Suprapubic skin (tissue), 4 donors: ENCODE results near the gene PAK5. TPM values are rescaled to one million over a fixed set of nuclear protein-coding genes. Genes with fewer than 3 reads are reported as not detected.

ENCODE experiments used
- DNase-seq, 2 donors: peaks; one replicate each; pipeline ENCODE4 v3.0.0-alpha.2; 2019; ENCODE audit warnings: low spot score in 2 of 2
- H3K27ac ChIP-seq: fragments of 200-600 bp; sonication (generic); one replicate; pipeline ENCODE4 v1.5.1; 2019
- H3K27me3 ChIP-seq: fragments of 200-600 bp; sonication (generic); one replicate; pipeline ENCODE4 v1.5.1; 2019
- H3K36me3 ChIP-seq: fragments of 200-600 bp; sonication (generic); one replicate; pipeline ENCODE4 v1.5.1; 2019
- H3K4me1 ChIP-seq: fragments of 200-600 bp; sonication (generic); one replicate; pipeline ENCODE4 v1.5.1; 2019
- H3K4me3 ChIP-seq: fragments of 200-600 bp; sonication (generic); one replicate; pipeline ENCODE4 v1.5.1; 2019; ENCODE audit warnings: mild to moderate bottlenecking
- H3K9me3 ChIP-seq: fragments of 200-600 bp; sonication (generic); one replicate; pipeline ENCODE4 v1.5.1; 2019
- CTCF ChIP-seq, 2 donors: fragments of 200-600 bp in 1 of 2; fragments of 450-650 bp in 1 of 2; sonication (generic) in 1 of 2; IDR thresholded peaks; one replicate each; pipeline ENCODE4 v1.5.1; 2016 to 2019; ENCODE audit warnings: antibody characterized with exemption in 2 of 2, mild to moderate bottlenecking in 1 of 2, moderate library complexity in 1 of 2
- EP300 ChIP-seq: sonication (generic); formaldehyde crosslinking; IDR thresholded peaks from one replicate; pipeline ENCODE4 v1.6.1; 2017; ENCODE audit warnings: antibody characterized with exemption
- POLR2A ChIP-seq, 2 donors: fragments of 450-650 bp; IDR thresholded peaks; one replicate each; pipeline ENCODE4 v1.6.1; 2017; ENCODE audit warnings: antibody characterized with exemption in 2 of 2, mild to moderate bottlenecking in 2 of 2, moderate library complexity in 2 of 2
- POLR2AphosphoS5 ChIP-seq, 3 donors: sonication (generic); formaldehyde crosslinking; IDR thresholded peaks; one replicate each; pipeline ENCODE4 v1.6.1; 2017; ENCODE audit warnings: antibody characterized with exemption in 3 of 3
- WGBS: methylation state at CpG from one replicate; pipeline ENCODE4 v1.1.5; 2018; 5-methylcytosine and 5-hydroxymethylcytosine counted together
- total RNA-seq, 4 donors: library from RNA; depleted of rRNA; stranded (reverse); fragments of >200 nt; gene quantifications; one replicate each; pipeline ENCODE4 v1.1.0, GENCODE V29; 2016

Gene PAK5
- total RNA-seq, 4 donors from 2014 or later = 0.10 to 0.56 (median 0.21) TPM; not detected in 1

- Histone ChIP-seq H3K4me3 (no peak overlapping the region), H3K36me3 (no peaks in the 10 kb centered on the region), H3K9me3 (no peaks in the 10 kb centered on the region), H3K27me3 (no peaks in the 10 kb centered on the region), H3K4me1 (no peaks in the 10 kb centered on the region), H3K27ac (no peak overlapping the region)
- TF ChIP-seq POLR2A (IDR thresholded peaks at IDR 0.05) = no peak
- no peak for TF ChIP-seq CTCF (IDR thresholded peaks at IDR 0.05)
- no peak for TF ChIP-seq EP300
- no peak for TF ChIP-seq POLR2AphosphoS5 (IDR thresholded peaks at IDR 0.05)
- DNase-seq = no peak
Observed at GRCh38 chr20:9815632-9816031, 23.2 kb downstream of the PAK5 start.

GRCh38 chr20:9810738-9811137 is 28.1 kb downstream of the PAK5 start:
- H3K4me3 ChIP-seq = no peak overlapping the region
- DNase-seq = no peak
- H3K9me3 ChIP-seq = no peaks in the 10 kb centered on the region
- 56% methylated on average over 1 of the region's 1 CpG for WGBS
- H3K27ac ChIP-seq = no peak overlapping the region
- H3K27me3 ChIP-seq = no peaks in the 10 kb centered on the region
- TF ChIP-seq EP300 (no peak), POLR2AphosphoS5 (IDR thresholded peaks at IDR 0.05) (no peak), POLR2A (IDR thresholded peaks at IDR 0.05) (no peak), CTCF (IDR thresholded peaks at IDR 0.05) (no peak)
- no peaks in the 10 kb centered on the region for H3K36me3 ChIP-seq
- no peaks in the 10 kb centered on the region for H3K4me1 ChIP-seq

GRCh38 chr20:9809271-9809670 is 29.6 kb downstream of the PAK5 start:
- Histone ChIP-seq H3K4me1 (no peaks in the 10 kb centered on the region), H3K27me3 (no peaks in the 10 kb centered on the region), H3K27ac (no peak overlapping the region), H3K9me3 (no peaks in the 10 kb centered on the region), H3K36me3 (no peaks in the 10 kb centered on the region), H3K4me3 (no peak overlapping the region)
- no peak for TF ChIP-seq POLR2AphosphoS5 (IDR thresholded peaks at IDR 0.05)
- no peak for TF ChIP-seq POLR2A (IDR thresholded peaks at IDR 0.05)
- no peak for TF ChIP-seq EP300
- no peak for TF ChIP-seq CTCF (IDR thresholded peaks at IDR 0.05)
- 41% methylated on average over 1 of the region's 1 CpG for WGBS
- DNase-seq = no peak

DNA sequence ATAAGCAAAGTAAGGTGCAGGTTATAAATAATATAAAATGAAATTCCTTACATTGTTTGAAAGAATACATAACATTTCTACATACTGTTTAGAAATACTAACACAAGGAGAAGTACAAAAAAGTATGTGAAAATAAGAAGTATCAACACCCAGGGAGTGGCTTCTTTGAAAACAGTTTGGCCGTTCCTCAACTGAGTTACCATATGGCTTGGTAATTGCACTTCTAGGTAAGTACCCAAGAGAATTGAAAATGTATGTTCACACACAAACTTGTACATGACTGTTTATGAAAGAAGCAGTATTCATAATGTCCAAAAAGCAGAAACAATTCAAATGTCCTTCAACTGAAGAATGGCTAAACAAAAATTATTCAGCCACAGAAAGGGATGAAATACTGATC is 30.7 kb downstream of the PAK5 start:
- Histone ChIP-seq H3K4me3 (no peak overlapping the region), H3K4me1 (no peaks in the 10 kb centered on the region), H3K36me3 (no peaks in the 10 kb centered on the region), H3K27me3 (no peaks in the 10 kb centered on the region), H3K9me3 (no peaks in the 10 kb centered on the region), H3K27ac (no peak overlapping the region)
- no peak for TF ChIP-seq EP300
- no peak for TF ChIP-seq POLR2A (IDR thresholded peaks at IDR 0.05)
- TF ChIP-seq POLR2AphosphoS5 (IDR thresholded peaks at IDR 0.05) = no peak
- TF ChIP-seq CTCF (IDR thresholded peaks at IDR 0.05) = no peak
- WGBS = 83% methylated on average over 1 of the region's 1 CpG
- DNase-seq = no peak

DNA sequence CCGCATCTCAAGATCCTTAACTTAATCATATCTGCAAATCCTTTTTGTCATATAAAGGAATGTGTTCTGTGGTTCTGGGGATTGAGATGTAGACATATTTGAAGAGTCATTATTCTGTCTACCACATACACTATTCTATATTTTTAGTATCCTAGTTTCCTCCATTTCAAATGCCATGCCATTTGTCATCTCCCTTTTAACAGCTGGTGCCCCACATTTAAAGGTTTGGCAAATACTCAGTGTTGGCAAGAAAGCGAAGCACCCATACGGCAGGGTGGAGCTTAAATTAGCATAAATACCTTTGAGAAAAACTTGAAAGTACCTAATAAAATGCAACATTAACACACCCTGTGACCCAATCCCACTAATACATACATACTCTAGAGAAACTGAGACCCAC is 31.7 kb downstream of the PAK5 start:
- Histone ChIP-seq H3K4me3 (no peak overlapping the region), H3K9me3 (no peaks in the 10 kb centered on the region), H3K27me3 (no peaks in the 10 kb centered on the region), H3K4me1 (no peaks in the 10 kb centered on the region), H3K36me3 (no peaks in the 10 kb centered on the region), H3K27ac (no peak overlapping the region)
- DNase-seq = no peak
- 69% methylated on average over 3 of the region's 3 CpGs for WGBS
- no peak for TF ChIP-seq POLR2AphosphoS5 (IDR thresholded peaks at IDR 0.05)
- no peak for TF ChIP-seq POLR2A (IDR thresholded peaks at IDR 0.05)
- TF ChIP-seq EP300 = no peak
- TF ChIP-seq CTCF (IDR thresholded peaks at IDR 0.05) = no peak
